Muscle of leg (tissue), 11 donors: Measurements from ENCODE around the gene SCYGR2. TPM values are rescaled to one million over a fixed set of nuclear protein-coding genes. Genes with fewer than 3 reads are reported as not detected.

Experiments
- DNase-seq: peaks from one replicate; pipeline ENCODE4 v3.0.0; 2013
- H3K27ac ChIP-seq: one replicate; pipeline ENCODE4 v1.5.1; 2013; ENCODE audit warnings: mild to moderate bottlenecking, low read length, control low read depth
- H3K27me3 ChIP-seq: one replicate; pipeline ENCODE4 v1.6.1; 2013; ENCODE audit warnings: low read length; ENCODE audit not compliant: control insufficient read depth, insufficient read depth
- H3K36me3 ChIP-seq: one replicate; pipeline ENCODE4 v1.6.1; 2013; ENCODE audit warnings: low read length; ENCODE audit not compliant: control insufficient read depth, insufficient read depth
- H3K4me1 ChIP-seq: one replicate; pipeline ENCODE4 v1.6.1; 2013; ENCODE audit warnings: low read length; ENCODE audit not compliant: control insufficient read depth, insufficient read depth
- H3K4me3 ChIP-seq: one replicate; pipeline ENCODE4 v1.5.1; 2013; ENCODE audit warnings: low read length, control low read depth
- H3K9me3 ChIP-seq: replicated peaks from 2 replicates; pipeline ENCODE4 v1.6.1; 2013; ENCODE audit warnings: low read depth, low read length; ENCODE audit not compliant: control insufficient read depth
- WGBS: methylation state at CpG from one replicate; pipeline ENCODE4 v1.1.5; 2013; ENCODE audit warnings: missing lambda C conversion rate; ENCODE audit not compliant: insufficient coverage; 5-methylcytosine and 5-hydroxymethylcytosine counted together
- polyA plus RNA-seq, 8 donors: library from polyadenylated mRNA; unstranded; fragments of 120-200 nt; gene quantifications; one replicate each; pipeline versions ENCODE4 v1.2.1 to v1.2.3, GENCODE V29; 2013; ENCODE audit warnings: inconsistent platforms in 1 of 8, low replicate concordance in 1 of 8; ENCODE audit not compliant: insufficient read length in 8 of 8, insufficient read depth in 1 of 8
- total RNA-seq: library from RNA; stranded (reverse); fragments of 120-200 nt; gene quantifications from one replicate; pipeline ENCODE4 v1.2.4, GENCODE V29; 2013

Gene SCYGR2
- total and polyA plus RNA-seq, 9 donors = not detected

GRCh38 chr2:227608561-227609338 lies 10.1 kb downstream of the SCYGR2 start:
- Histone ChIP-seq H3K4me3 (no peak overlapping the region), H3K36me3 (no peaks in the 10 kb centered on the region), H3K27ac (no peak overlapping the region), H3K9me3 (no peaks in the 10 kb centered on the region), H3K27me3 (no peaks in the 10 kb centered on the region), H3K4me1 (no peaks in the 10 kb centered on the region)
- DNase-seq = peak; percentile 73
- 86% methylated on average over 8 of the region's 16 CpGs for WGBS

- H3K4me3 ChIP-seq = no peak overlapping the region
- no peaks in the 10 kb centered on the region for H3K27me3 ChIP-seq
- H3K27ac ChIP-seq = no peak overlapping the region
- no peaks in the 10 kb centered on the region for H3K9me3 ChIP-seq
- WGBS = no CpG with 5 or more reads among the region's 2 CpGs
- H3K36me3 ChIP-seq = no peaks in the 10 kb centered on the region
- no peaks in the 10 kb centered on the region for H3K4me1 ChIP-seq
- DNase-seq = no peak
These were observed 11.4 kb downstream of the SCYGR2 start for GRCh38 chr2:227610123-227610522.

- no peak for DNase-seq
- no peaks in the 10 kb centered on the region for H3K9me3 ChIP-seq
- 67% methylated on average over 7 of the region's 11 CpGs for WGBS
These were observed 14.0 kb downstream of the SCYGR2 start for GRCh38 chr2:227612546-227613271.

GRCh38 chr2:227613272-227613660 lies 14.6 kb downstream of the SCYGR2 start:
- Histone ChIP-seq H3K9me3 (no peaks in the 10 kb centered on the region), H3K4me1 (no peaks in the 10 kb centered on the region), H3K4me3 (no peak overlapping the region), H3K27ac (no peak overlapping the region), H3K27me3 (no peaks in the 10 kb centered on the region), H3K36me3 (no peaks in the 10 kb centered on the region)
- DNase-seq = no peak
- WGBS = 63% methylated on average over 2 of the region's 4 CpGs

More at GRCh38 chr2:227612546-227613271, 14.0 kb downstream of the SCYGR2 start:
- H3K4me3 ChIP-seq = no peak overlapping the region
- no peaks in the 10 kb centered on the region for H3K4me1 ChIP-seq
- no peak overlapping the region for H3K27ac ChIP-seq
- no peaks in the 10 kb centered on the region for H3K27me3 ChIP-seq
- no peaks in the 10 kb centered on the region for H3K36me3 ChIP-seq

GRCh38 chr2:227614246-227614645 lies 15.6 kb downstream of the SCYGR2 start:
- Histone ChIP-seq H3K36me3 (no peaks in the 10 kb centered on the region), H3K4me3 (no peak overlapping the region), H3K27me3 (no peaks in the 10 kb centered on the region), H3K4me1 (no peaks in the 10 kb centered on the region), H3K9me3 (no peaks in the 10 kb centered on the region), H3K27ac (no peak overlapping the region)
- WGBS = no CpG with 5 or more reads among the region's 4 CpGs
- DNase-seq = no peak

- Histone ChIP-seq H3K4me3 (no peak within 1 kb of the TSS), H3K27me3 (no peaks in the 10 kb centered on the region), H3K4me1 (no peaks in the 10 kb centered on the region), H3K27ac (no peak within 1 kb of the TSS), H3K9me3 (no peaks in the 10 kb centered on the region), H3K36me3 (no peaks in the 10 kb centered on the region)
- DNase-seq = no peak
- no CpG with 5 or more reads among the region's 4 CpGs for WGBS
These were observed 16.0 kb downstream of the SCYGR2 start, which contains the start of gene SCYGR3 for GRCh38 chr2:227614740-227615139. Gene SCYGR3 (minus strand): TSS chr2:227614840. CDS start chr2:227614840, 0 bp downstream.

GRCh38 chr2:227615181-227615580 lies 16.5 kb downstream of the SCYGR2 start:
- Histone ChIP-seq H3K4me1 (no peaks in the 10 kb centered on the region), H3K27me3 (no peaks in the 10 kb centered on the region), H3K4me3 (no peak overlapping the region), H3K9me3 (no peaks in the 10 kb centered on the region), H3K27ac (no peak overlapping the region), H3K36me3 (no peaks in the 10 kb centered on the region)
- WGBS = 95% methylated on average over 3 of the region's 4 CpGs
- DNase-seq = no peak

- H3K27ac ChIP-seq = no peak overlapping the region
- H3K9me3 ChIP-seq = no peaks in the 10 kb centered on the region
- no peaks in the 10 kb centered on the region for H3K4me1 ChIP-seq
- no peak for DNase-seq
- H3K4me3 ChIP-seq = no peak overlapping the region
- 63% methylated on average over 2 of the region's 5 CpGs for WGBS
- H3K27me3 ChIP-seq = no peaks in the 10 kb centered on the region
- H3K36me3 ChIP-seq = no peaks in the 10 kb centered on the region
These were observed 17.2 kb downstream of the SCYGR2 start for GRCh38 chr2:227615906-227616305.

GRCh38 chr2:227616631-227617030 lies 17.9 kb downstream of the SCYGR2 start:
- WGBS = 59% methylated on average over 2 of the region's 4 CpGs
- DNase-seq = no peak
- Histone ChIP-seq H3K4me3 (no peak overlapping the region), H3K27ac (no peak overlapping the region), H3K36me3 (no peaks in the 10 kb centered on the region), H3K4me1 (no peaks in the 10 kb centered on the region), H3K9me3 (no peaks in the 10 kb centered on the region), H3K27me3 (no peaks in the 10 kb centered on the region)
